ENCODE results near the gene SACS.

DNA sequence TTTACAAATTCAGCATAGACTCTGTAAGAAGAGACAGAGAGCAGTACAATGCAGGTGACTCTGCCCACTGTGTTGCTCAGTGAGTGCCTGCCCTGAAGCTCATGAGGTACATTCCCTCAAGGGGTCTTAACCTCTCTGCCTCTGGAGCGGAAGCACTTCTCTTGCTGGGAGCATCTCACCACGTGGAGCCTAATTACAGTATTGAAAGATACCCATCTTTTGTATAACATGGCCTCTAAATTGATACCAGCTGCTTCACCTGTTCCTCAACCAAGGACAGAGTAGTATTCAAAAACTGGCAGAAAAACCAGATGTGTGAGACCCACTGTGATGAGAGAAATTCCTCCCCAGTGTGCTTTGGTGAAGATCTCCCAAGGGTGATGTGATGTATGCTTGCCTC lies 77.1 kb downstream of the SACS start:
- TF ChIP-seq, protein P1, sequence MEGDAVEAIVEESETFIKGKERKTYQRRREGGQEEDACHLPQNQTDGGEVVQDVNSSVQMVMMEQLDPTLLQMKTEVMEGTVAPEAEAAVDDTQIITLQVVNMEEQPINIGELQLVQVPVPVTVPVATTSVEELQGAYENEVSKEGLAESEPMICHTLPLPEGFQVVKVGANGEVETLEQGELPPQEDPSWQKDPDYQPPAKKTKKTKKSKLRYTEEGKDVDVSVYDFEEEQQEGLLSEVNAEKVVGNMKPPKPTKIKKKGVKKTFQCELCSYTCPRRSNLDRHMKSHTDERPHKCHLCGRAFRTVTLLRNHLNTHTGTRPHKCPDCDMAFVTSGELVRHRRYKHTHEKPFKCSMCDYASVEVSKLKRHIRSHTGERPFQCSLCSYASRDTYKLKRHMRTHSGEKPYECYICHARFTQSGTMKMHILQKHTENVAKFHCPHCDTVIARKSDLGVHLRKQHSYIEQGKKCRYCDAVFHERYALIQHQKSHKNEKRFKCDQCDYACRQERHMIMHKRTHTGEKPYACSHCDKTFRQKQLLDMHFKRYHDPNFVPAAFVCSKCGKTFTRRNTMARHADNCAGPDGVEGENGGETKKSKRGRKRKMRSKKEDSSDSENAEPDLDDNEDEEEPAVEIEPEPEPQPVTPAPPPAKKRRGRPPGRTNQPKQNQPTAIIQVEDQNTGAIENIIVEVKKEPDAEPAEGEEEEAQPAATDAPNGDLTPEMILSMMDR (IDR thresholded peaks at IDR 0.05) = no peak
- TF ChIP-seq POLR2A (IDR thresholded peaks at IDR 0.05) = no peak
